Thyroid gland (tissue), 4 donors: ENCODE measurements around the gene SLC25A19. TPM values are rescaled to one million over a fixed set of nuclear protein-coding genes. Genes with fewer than 3 reads are reported as not detected.

Source experiments
- DNase-seq, 2 donors: peaks; one replicate each; pipeline ENCODE4 v3.0.0-alpha.2; 2019
- H3K27ac ChIP-seq, 3 donors: fragments of 200-600 bp; sonication (generic); 1 replicate in 2 of 3; 2 replicates in 1 of 3; pipeline ENCODE4 v1.5.1; 2016 to 2019; ENCODE audit warnings: mild to moderate bottlenecking in 1 of 3, moderate library complexity in 1 of 3
- H3K27me3 ChIP-seq: fragments of 200-600 bp; sonication (generic); one replicate; pipeline ENCODE4 v1.5.1; 2019
- H3K36me3 ChIP-seq, 2 donors: fragments of 200-600 bp; sonication (generic); one replicate each; pipeline ENCODE4 v1.5.1; 2016 to 2019
- H3K4me1 ChIP-seq, 2 donors: fragments of 200-600 bp; sonication (generic); one replicate each; pipeline ENCODE4 v1.5.1; 2017 to 2019
- H3K4me3 ChIP-seq, 3 donors: fragments of 200-600 bp; sonication (generic); replicated peaks in 1 of 3; 1 replicate in 2 of 3; 2 replicates in 1 of 3; pipeline ENCODE4 v1.5.1; 2016; ENCODE audit warnings: mild to moderate bottlenecking in 1 of 3
- H3K9me3 ChIP-seq: fragments of 200-600 bp; sonication (generic); one replicate; pipeline ENCODE4 v1.5.1; 2017
- POLR2A ChIP-seq, 2 donors: fragments of 450-650 bp; IDR thresholded peaks; one replicate each; pipeline ENCODE4 v1.6.1; 2017; ENCODE audit warnings: antibody characterized with exemption in 2 of 2, mild to moderate bottlenecking in 2 of 2, moderate library complexity in 1 of 2
- WGBS, 2 donors: methylation state at CpG; one replicate each; pipeline ENCODE4 v1.1.5; 2017; 5-methylcytosine and 5-hydroxymethylcytosine counted together
- intact Hi-C: fragments of 100-400 bp; cut with DNase I; formaldehyde crosslinking; loops from one replicate; pipeline ENCODE4 v1.15.1; 2023
- total RNA-seq, 4 donors: library from RNA; depleted of rRNA; stranded (reverse); fragments of >200 nt; gene quantifications; one replicate each; pipeline ENCODE4 v1.2.3, GENCODE V29; 2016
- TF ChIP-seq, protein P1 (sequence below), 6 experiments: fragments of 200-600 bp in 3 of 6; fragments of 450-650 bp in 3 of 6; sonication (generic) in 3 of 6; IDR thresholded peaks; one replicate each; pipeline ENCODE4 v1.5.1; 2016 to 2019; ENCODE audit warnings: antibody characterized with exemption in 6 of 6, mild to moderate bottlenecking in 2 of 6, inconsistent platforms in 1 of 6, moderate library complexity in 1 of 6

Gene SLC25A19
- total RNA-seq, 4 donors from 2014 or later = 2.1 to 14.3 (median 12.7) TPM

DNA sequence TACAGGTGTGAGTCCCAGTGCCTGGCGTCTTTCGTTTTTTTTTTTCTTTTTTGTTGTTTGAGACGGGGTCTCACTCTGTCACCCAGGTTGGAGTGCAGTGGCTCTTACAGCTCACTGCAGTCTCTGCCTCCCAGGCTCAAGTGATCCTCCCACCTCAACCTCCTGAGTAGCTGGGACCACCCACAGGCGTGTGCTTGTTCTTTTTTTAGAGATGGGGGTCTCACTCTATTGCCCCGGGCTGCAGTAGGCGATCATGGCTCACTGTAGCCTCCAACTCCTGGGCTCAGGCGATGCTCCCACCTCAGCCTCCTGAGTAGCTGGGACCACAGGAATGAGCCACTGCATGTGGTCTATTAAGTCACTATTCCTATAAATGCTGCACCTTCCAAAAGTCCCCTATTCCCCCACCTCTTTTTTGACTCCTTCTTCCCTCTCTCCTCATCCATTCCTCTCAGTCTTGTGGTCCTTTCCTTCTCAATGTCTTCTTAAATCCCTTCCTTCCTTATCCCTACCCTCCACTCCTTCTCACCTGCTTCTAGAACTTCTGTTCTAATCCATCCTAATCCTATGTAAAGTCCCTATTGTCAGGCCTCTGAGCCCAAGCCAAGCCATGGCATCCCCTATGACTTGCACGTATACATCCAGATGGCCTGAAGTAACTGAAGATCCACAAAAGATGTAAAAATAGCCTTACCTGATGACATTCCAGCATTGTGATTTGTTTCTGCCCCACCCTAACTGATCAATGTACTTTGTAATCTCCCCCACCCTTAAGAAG, 37.0 kb downstream of the SLC25A19 start:
- WGBS, 2 donors = 89 to 90% methylated on average over 8 of the region's 8 CpGs
- intact Hi-C loops = no loop called here
- no peak for DNase-seq
- Histone ChIP-seq H3K9me3 (no peaks in the 10 kb centered on the region), H3K27ac (no peak overlapping the region), H3K4me3 (no peak overlapping the region), H3K4me1 (peaks cover 0 to 14% of the 10 kb centered on the region in 2 donors), H3K27me3 (no peaks in the 10 kb centered on the region), H3K36me3 (no peaks in the 10 kb centered on the region)
- TF ChIP-seq, protein P1, sequence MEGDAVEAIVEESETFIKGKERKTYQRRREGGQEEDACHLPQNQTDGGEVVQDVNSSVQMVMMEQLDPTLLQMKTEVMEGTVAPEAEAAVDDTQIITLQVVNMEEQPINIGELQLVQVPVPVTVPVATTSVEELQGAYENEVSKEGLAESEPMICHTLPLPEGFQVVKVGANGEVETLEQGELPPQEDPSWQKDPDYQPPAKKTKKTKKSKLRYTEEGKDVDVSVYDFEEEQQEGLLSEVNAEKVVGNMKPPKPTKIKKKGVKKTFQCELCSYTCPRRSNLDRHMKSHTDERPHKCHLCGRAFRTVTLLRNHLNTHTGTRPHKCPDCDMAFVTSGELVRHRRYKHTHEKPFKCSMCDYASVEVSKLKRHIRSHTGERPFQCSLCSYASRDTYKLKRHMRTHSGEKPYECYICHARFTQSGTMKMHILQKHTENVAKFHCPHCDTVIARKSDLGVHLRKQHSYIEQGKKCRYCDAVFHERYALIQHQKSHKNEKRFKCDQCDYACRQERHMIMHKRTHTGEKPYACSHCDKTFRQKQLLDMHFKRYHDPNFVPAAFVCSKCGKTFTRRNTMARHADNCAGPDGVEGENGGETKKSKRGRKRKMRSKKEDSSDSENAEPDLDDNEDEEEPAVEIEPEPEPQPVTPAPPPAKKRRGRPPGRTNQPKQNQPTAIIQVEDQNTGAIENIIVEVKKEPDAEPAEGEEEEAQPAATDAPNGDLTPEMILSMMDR (IDR thresholded peaks at IDR 0.05) = no peak
- no peak for TF ChIP-seq POLR2A (IDR thresholded peaks at IDR 0.05)

DNA sequence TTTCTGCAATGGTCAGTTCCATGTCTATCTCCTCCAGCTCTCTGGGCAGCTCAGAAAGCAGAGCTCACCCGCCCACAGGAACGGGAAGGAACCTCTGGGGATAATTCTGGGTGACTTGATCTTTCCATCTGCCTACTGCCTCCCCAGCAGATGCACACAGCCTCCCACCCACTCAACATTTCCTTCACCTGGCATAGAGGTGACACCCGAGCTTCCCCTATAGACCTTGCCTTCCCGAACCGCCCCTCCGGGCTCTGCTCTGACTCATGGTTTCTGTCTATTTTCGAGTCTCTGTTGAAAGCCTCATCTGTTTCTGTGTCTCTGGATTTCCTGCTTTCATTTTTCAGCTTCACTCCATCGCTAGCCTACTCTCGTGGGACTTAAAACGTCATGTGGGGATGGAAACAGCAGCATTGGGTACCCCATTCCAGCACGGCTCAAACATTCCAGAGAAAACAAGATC, 39.2 kb downstream of the SLC25A19 start:
- Histone ChIP-seq H3K4me3 (no peak overlapping the region), H3K36me3 (peaks cover 13 to 14% of the 10 kb centered on the region in 2 donors), H3K27ac (peak overlapping the region in 2 of 3 donors; percentile 42 to 54), H3K27me3 (no peaks in the 10 kb centered on the region), H3K9me3 (no peaks in the 10 kb centered on the region), H3K4me1 (peaks cover 0 to 14% of the 10 kb centered on the region in 2 donors)
- intact Hi-C loops = no loop called here
- 63 to 75% methylated on average over 11 of the region's 11 CpGs for WGBS, 2 donors
- TF ChIP-seq POLR2A (IDR thresholded peaks at IDR 0.05) = no peak
- TF ChIP-seq, protein P1 (IDR thresholded peaks at IDR 0.05) = no peak
- no peak for DNase-seq

DNA sequence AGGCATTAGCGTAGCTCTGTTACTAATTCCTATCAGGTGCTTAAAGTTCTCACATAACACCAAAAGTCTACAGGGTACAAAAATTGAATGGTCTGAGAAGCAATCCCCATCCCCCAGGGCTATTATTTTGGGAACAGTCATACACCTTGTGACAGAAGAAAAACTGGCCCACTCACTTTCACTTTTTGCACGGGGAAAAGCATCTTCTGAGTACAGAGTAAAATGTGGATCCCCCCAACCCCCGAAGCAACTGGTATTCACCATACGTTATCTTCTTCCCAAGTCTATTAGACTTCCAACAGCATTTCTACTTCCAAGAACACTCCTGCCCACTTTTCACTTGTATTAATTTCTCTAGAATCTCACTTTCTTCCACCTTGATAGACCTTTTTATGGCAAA, 39.7 kb downstream of the SLC25A19 start:
- no peak for TF ChIP-seq POLR2A (IDR thresholded peaks at IDR 0.05)
- TF ChIP-seq, protein P1 (IDR thresholded peaks at IDR 0.05) = no peak
- DNase-seq = no peak
- WGBS, 2 donors = 68 to 82% methylated on average over 4 of the region's 4 CpGs
- Histone ChIP-seq H3K9me3 (no peaks in the 10 kb centered on the region), H3K27me3 (no peaks in the 10 kb centered on the region), H3K4me3 (no peak overlapping the region), H3K4me1 (peaks cover 0 to 14% of the 10 kb centered on the region in 2 donors), H3K36me3 (peaks cover 17 to 18% of the 10 kb centered on the region in 2 donors), H3K27ac (peak overlapping the region in 1 of 3 donors; percentile 54)
- intact Hi-C loops = no loop called here

DNA sequence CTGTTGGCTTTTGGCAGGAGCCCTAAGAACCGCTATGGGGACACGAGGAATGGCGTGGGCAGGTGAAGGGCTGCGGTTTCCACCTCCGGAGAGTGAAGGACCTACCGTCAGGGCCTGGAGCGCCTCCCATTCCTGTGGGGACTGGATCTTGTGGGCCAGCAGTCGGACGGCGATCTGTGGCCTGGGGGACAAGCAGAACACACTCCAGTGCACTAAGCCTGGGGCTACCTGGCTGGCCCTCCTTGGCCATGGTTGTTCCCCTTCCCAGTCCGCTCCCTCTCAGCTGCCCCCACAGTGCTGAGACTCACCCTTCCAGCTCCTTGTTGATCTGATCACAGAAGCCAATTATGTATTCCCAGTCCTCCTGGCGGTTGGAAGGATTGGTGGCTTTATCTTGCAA, 42.8 kb downstream of the SLC25A19 start:
- Histone ChIP-seq H3K27me3 (no peaks in the 10 kb centered on the region), H3K36me3 (peaks cover 45 to 50% of the 10 kb centered on the region in 2 donors), H3K9me3 (no peaks in the 10 kb centered on the region), H3K4me3 (no peak overlapping the region), H3K4me1 (peaks cover 0 to 14% of the 10 kb centered on the region in 2 donors), H3K27ac (no peak overlapping the region)
- TF ChIP-seq POLR2A (IDR thresholded peaks at IDR 0.05) = no peak
- TF ChIP-seq, protein P1 (IDR thresholded peaks at IDR 0.05) = no peak
- no peak for DNase-seq
- intact Hi-C loops = no loop called here
- 92 to 99% methylated on average over 12 of the region's 12 CpGs for WGBS, 2 donors

DNA sequence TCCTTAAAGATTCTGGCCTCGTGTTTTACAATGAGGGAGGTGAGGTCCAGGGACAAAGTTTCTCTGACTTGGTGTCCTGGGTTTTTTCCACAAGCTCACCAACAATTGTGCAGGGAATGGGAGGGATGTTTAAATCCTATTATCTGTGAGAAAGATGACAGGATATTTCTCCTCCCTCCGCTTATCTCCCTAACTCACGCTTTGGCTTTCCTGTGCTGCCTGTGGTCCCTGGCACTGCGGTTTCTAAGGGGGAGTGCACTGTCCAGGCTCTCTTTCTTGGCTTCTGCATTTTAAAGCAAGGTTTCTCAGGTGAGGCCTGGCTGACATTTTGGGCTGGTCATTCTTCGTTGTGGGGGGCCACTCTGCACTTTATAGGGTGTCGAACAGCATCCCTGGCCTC, 44.2 kb downstream of the SLC25A19 start:
- Histone ChIP-seq H3K4me3 (no peak overlapping the region), H3K9me3 (no peaks in the 10 kb centered on the region), H3K27ac (no peak overlapping the region), H3K36me3 (peaks cover 59 to 64% of the 10 kb centered on the region in 2 donors), H3K4me1 (peaks cover 0 to 11% of the 10 kb centered on the region in 2 donors), H3K27me3 (no peaks in the 10 kb centered on the region)
- DNase-seq = no peak
- 93% methylated on average over 6 of the region's 6 CpGs for WGBS, 2 donors
- TF ChIP-seq, protein P1 (IDR thresholded peaks at IDR 0.05) = no peak
- no peak for TF ChIP-seq POLR2A (IDR thresholded peaks at IDR 0.05)
- intact Hi-C loops = no loop called here
